ENCODE results near the gene SLC9C1.
A peak's percentile ranks its signal among the peaks of the same experiment; 100 is the strongest.

The SLC9C1 gene

GRCh38 chr3:112320691-112321090 lies 26.7 kb upstream of the SLC9C1 start:
- Mint-ChIP-seq H3K27ac (no peak overlapping the region), H3K4me1 (peaks cover 4% of the 10 kb centered on the region)

GRCh38 chr3:112319516-112320276 lies 25.7 kb upstream of the SLC9C1 start:
- peaks cover 3% of the 10 kb centered on the region for H3K36me3 Mint-ChIP-seq (ENCODE audit: low read depth)
- H3K27ac Mint-ChIP-seq = no peak overlapping the region
- peaks cover 4% of the 10 kb centered on the region for H3K4me1 Mint-ChIP-seq
- no peak overlapping the region for H3K4me3 Mint-ChIP-seq
- H3K9me3 Mint-ChIP-seq = no peaks in the 10 kb centered on the region
- DNase-seq (no peak), ATAC-seq (no peak)
- peaks cover 5% of the 10 kb centered on the region for H3K27me3 Mint-ChIP-seq

More at GRCh38 chr3:112320691-112321090, 26.7 kb upstream of the SLC9C1 start:
- H3K27me3 Mint-ChIP-seq = peaks cover 7% of the 10 kb centered on the region
- no peak for ATAC-seq
- no peak for DNase-seq
- H3K9me3 Mint-ChIP-seq = no peaks in the 10 kb centered on the region
- peaks cover 1% of the 10 kb centered on the region for H3K36me3 Mint-ChIP-seq (ENCODE audit: low read depth)
- H3K4me3 Mint-ChIP-seq = no peak overlapping the region

GRCh38 chr3:112315791-112316190 lies 21.8 kb upstream of the SLC9C1 start:
- H3K36me3 Mint-ChIP-seq (ENCODE audit: low read depth) = peaks cover 3% of the 10 kb centered on the region
- H3K27ac Mint-ChIP-seq = no peak overlapping the region
- ATAC-seq = no peak
- H3K4me3 Mint-ChIP-seq = no peak overlapping the region
- H3K27me3 Mint-ChIP-seq = no peaks in the 10 kb centered on the region
- no peak for DNase-seq
- peaks cover 4% of the 10 kb centered on the region for H3K4me1 Mint-ChIP-seq
- H3K9me3 Mint-ChIP-seq = no peaks in the 10 kb centered on the region

- H3K9me3 Mint-ChIP-seq = no peaks in the 10 kb centered on the region
- no peaks in the 10 kb centered on the region for H3K4me1 Mint-ChIP-seq
- no peak for DNase-seq
- peaks cover 3% of the 10 kb centered on the region for H3K36me3 Mint-ChIP-seq (ENCODE audit: low read depth)
- no peak for ATAC-seq
- H3K27me3 Mint-ChIP-seq = no peaks in the 10 kb centered on the region
- no peak overlapping the region for H3K4me3 Mint-ChIP-seq
- H3K27ac Mint-ChIP-seq = no peak overlapping the region
Observed at GRCh38 chr3:112314649-112315048, 20.6 kb upstream of the SLC9C1 start.

GRCh38 chr3:112308151-112308911 lies 14.3 kb upstream of the SLC9C1 start:
- no peaks in the 10 kb centered on the region for H3K27me3 Mint-ChIP-seq
- no peaks in the 10 kb centered on the region for H3K36me3 Mint-ChIP-seq (ENCODE audit: low read depth)
- H3K9me3 Mint-ChIP-seq = no peaks in the 10 kb centered on the region
- DNase-seq (no peak), ATAC-seq (no peak)
- no peaks in the 10 kb centered on the region for H3K4me1 Mint-ChIP-seq
- no peak overlapping the region for H3K4me3 Mint-ChIP-seq
- H3K27ac Mint-ChIP-seq = no peak overlapping the region

GRCh38 chr3:112307557-112307956 lies 13.5 kb upstream of the SLC9C1 start:
- Mint-ChIP-seq H3K9me3 (no peaks in the 10 kb centered on the region), H3K4me3 (no peak overlapping the region), H3K27ac (no peak overlapping the region), H3K36me3 (ENCODE audit: low read depth) (no peaks in the 10 kb centered on the region), H3K27me3 (no peaks in the 10 kb centered on the region), H3K4me1 (no peaks in the 10 kb centered on the region)
- no peak for ATAC-seq
- no peak for DNase-seq

- DNase-seq = no peak
- Mint-ChIP-seq H3K9me3 (no peaks in the 10 kb centered on the region), H3K4me3 (no peak overlapping the region), H3K36me3 (ENCODE audit: low read depth) (no peaks in the 10 kb centered on the region), H3K4me1 (peaks cover 4% of the 10 kb centered on the region), H3K27ac (no peak overlapping the region), H3K27me3 (no peaks in the 10 kb centered on the region)
- no peak for ATAC-seq
Observed at GRCh38 chr3:112306825-112307224, 12.8 kb upstream of the SLC9C1 start.

GRCh38 chr3:112304611-112305010 lies 10.6 kb upstream of the SLC9C1 start:
- no peak overlapping the region for H3K4me3 Mint-ChIP-seq
- no peaks in the 10 kb centered on the region for H3K36me3 Mint-ChIP-seq (ENCODE audit: low read depth)
- no peak overlapping the region for H3K27ac Mint-ChIP-seq
- no peaks in the 10 kb centered on the region for H3K27me3 Mint-ChIP-seq
- H3K4me1 Mint-ChIP-seq = peaks cover 5% of the 10 kb centered on the region
- no peaks in the 10 kb centered on the region for H3K9me3 Mint-ChIP-seq
- ATAC-seq (no peak), DNase-seq (no peak)

GRCh38 chr3:112303764-112304325 lies 9.8 kb upstream of the SLC9C1 start:
- no peak overlapping the region for H3K27ac Mint-ChIP-seq
- no peaks in the 10 kb centered on the region for H3K27me3 Mint-ChIP-seq
- H3K9me3 Mint-ChIP-seq = no peaks in the 10 kb centered on the region
- ATAC-seq (peak; percentile 40), DNase-seq (peak; percentile 19)
- H3K4me3 Mint-ChIP-seq = no peak overlapping the region
- H3K4me1 Mint-ChIP-seq = peaks cover 5% of the 10 kb centered on the region
- H3K36me3 Mint-ChIP-seq (ENCODE audit: low read depth) = no peaks in the 10 kb centered on the region

- no peaks in the 10 kb centered on the region for H3K36me3 Mint-ChIP-seq (ENCODE audit: low read depth)
- H3K27ac Mint-ChIP-seq = no peak overlapping the region
- H3K9me3 Mint-ChIP-seq = no peaks in the 10 kb centered on the region
- DNase-seq (no peak), ATAC-seq (peak; percentile 22)
- H3K4me1 Mint-ChIP-seq = peaks cover 11% of the 10 kb centered on the region
- H3K4me3 Mint-ChIP-seq = no peak overlapping the region
- H3K27me3 Mint-ChIP-seq = no peaks in the 10 kb centered on the region
Observed at GRCh38 chr3:112302881-112303763, 9.1 kb upstream of the SLC9C1 start.

GRCh38 chr3:112302150-112302830 lies 8.3 kb upstream of the SLC9C1 start:
- DNase-seq (no peak), ATAC-seq (no peak)
- Mint-ChIP-seq H3K27me3 (no peaks in the 10 kb centered on the region), H3K4me3 (no peak overlapping the region), H3K36me3 (ENCODE audit: low read depth) (no peaks in the 10 kb centered on the region), H3K27ac (no peak overlapping the region), H3K9me3 (no peaks in the 10 kb centered on the region), H3K4me1 (peaks cover 19% of the 10 kb centered on the region)

- Mint-ChIP-seq H3K36me3 (ENCODE audit: low read depth) (no peaks in the 10 kb centered on the region), H3K27me3 (no peaks in the 10 kb centered on the region)
Observed at GRCh38 chr3:112298781-112299180, 4.8 kb upstream of the SLC9C1 start.

GRCh38 chr3:112297714-112298113 lies 3.7 kb upstream of the SLC9C1 start:
- peaks cover 30% of the 10 kb centered on the region for H3K4me1 Mint-ChIP-seq
- no peaks in the 10 kb centered on the region for H3K9me3 Mint-ChIP-seq
- DNase-seq (no peak), ATAC-seq (no peak)
- H3K4me3 Mint-ChIP-seq = peak overlapping the region; percentile 55
- peak overlapping the region; percentile 63 for H3K27ac Mint-ChIP-seq
- H3K27me3 Mint-ChIP-seq = no peaks in the 10 kb centered on the region
- H3K36me3 Mint-ChIP-seq (ENCODE audit: low read depth) = no peaks in the 10 kb centered on the region

More at GRCh38 chr3:112298781-112299180, 4.8 kb upstream of the SLC9C1 start:
- Mint-ChIP-seq H3K27ac (no peak overlapping the region), H3K9me3 (no peaks in the 10 kb centered on the region), H3K4me3 (no peak overlapping the region), H3K4me1 (peaks cover 24% of the 10 kb centered on the region)
- ATAC-seq (no peak), DNase-seq (no peak)

GRCh38 chr3:112289011-112289410 lies 5.0 kb downstream of the SLC9C1 start:
- no peak for ATAC-seq
- Mint-ChIP-seq H3K4me3 (no peak overlapping the region), H3K36me3 (ENCODE audit: low read depth) (no peaks in the 10 kb centered on the region), H3K9me3 (no peaks in the 10 kb centered on the region), H3K4me1 (peaks cover 7% of the 10 kb centered on the region), H3K27me3 (no peaks in the 10 kb centered on the region), H3K27ac (no peak overlapping the region)
- no peak for DNase-seq

Measured in activated naive CD8-positive, alpha-beta T cell treated with anti-CD3 and anti-CD28 coated beads, Interleukin-2, amount 50 U/mL, for 24 hours (primary cell).